ENCODE data around the gene SH3BGRL3. TPM values are rescaled to one million over a fixed set of nuclear protein-coding genes. Genes with fewer than 3 reads are reported as not detected.
"Not testable (repeated sequence)": the region's sequence is repeated elsewhere in the genome, so short reads cannot be mapped to it uniquely, and the experiment has no call there.

Gene SH3BGRL3
- polyA plus RNA-seq, 1 donor from 2014 or later = 12.8 TPM

DNA sequence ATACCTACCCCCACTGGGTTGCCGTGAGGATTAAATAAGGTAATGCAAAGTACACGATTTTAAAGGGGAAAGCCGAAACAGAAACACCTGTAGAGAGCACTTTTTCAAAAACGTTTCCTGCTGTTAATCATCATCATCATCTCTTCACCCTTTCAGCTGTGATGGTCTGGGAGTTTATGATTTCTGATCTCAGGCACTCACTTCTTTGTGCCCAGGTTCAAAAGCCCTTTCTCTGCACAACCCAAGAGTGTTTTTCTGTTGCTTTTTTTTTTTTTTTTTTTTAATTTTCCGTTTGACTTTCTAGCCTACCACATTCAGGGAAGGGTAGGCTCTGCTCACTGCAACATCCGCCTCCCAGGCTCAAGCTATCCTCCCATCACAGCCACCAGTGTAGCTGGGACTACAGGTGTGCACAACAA, 27.5 kb downstream of the SH3BGRL3 start:
- H2AFZ ChIP-seq (ENCODE audit: low read depth, low read length) = no peak overlapping the region
- no peaks in the 10 kb centered on the region for H3K9me2 ChIP-seq (ENCODE audit: insufficient read depth, low read length)
- peaks cover 12% of the 10 kb centered on the region for H3K79me2 ChIP-seq (replicated peaks; ENCODE audit: insufficient read depth, low read length)
- H3K36me3 ChIP-seq (ENCODE audit: insufficient read depth, low read length) = no peaks in the 10 kb centered on the region
- H3K9ac ChIP-seq (ENCODE audit: low read length) = no peak overlapping the region
- no peak overlapping the region for H3K4me3 ChIP-seq (ENCODE audit: low read length)
- H3K4me2 ChIP-seq (ENCODE audit: low read length) = no peak overlapping the region
- H3K27me3 ChIP-seq (ENCODE audit: insufficient read depth, low read depth, low read length) = no peaks in the 10 kb centered on the region
- no peak for TF ChIP-seq TAF1 (IDR thresholded peaks at IDR 0.05; ENCODE audit: low read depth)
- TF ChIP-seq, protein P1, sequence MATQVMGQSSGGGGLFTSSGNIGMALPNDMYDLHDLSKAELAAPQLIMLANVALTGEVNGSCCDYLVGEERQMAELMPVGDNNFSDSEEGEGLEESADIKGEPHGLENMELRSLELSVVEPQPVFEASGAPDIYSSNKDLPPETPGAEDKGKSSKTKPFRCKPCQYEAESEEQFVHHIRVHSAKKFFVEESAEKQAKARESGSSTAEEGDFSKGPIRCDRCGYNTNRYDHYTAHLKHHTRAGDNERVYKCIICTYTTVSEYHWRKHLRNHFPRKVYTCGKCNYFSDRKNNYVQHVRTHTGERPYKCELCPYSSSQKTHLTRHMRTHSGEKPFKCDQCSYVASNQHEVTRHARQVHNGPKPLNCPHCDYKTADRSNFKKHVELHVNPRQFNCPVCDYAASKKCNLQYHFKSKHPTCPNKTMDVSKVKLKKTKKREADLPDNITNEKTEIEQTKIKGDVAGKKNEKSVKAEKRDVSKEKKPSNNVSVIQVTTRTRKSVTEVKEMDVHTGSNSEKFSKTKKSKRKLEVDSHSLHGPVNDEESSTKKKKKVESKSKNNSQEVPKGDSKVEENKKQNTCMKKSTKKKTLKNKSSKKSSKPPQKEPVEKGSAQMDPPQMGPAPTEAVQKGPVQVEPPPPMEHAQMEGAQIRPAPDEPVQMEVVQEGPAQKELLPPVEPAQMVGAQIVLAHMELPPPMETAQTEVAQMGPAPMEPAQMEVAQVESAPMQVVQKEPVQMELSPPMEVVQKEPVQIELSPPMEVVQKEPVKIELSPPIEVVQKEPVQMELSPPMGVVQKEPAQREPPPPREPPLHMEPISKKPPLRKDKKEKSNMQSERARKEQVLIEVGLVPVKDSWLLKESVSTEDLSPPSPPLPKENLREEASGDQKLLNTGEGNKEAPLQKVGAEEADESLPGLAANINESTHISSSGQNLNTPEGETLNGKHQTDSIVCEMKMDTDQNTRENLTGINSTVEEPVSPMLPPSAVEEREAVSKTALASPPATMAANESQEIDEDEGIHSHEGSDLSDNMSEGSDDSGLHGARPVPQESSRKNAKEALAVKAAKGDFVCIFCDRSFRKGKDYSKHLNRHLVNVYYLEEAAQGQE (IDR thresholded peaks at IDR 0.05; ENCODE audit: borderline replicate concordance) = no peak
- TF ChIP-seq POLR2AphosphoS5 (IDR thresholded peaks at IDR 0.05) = no peak
- no peak for TF ChIP-seq MXI1 (conservative IDR thresholded peaks at IDR 0.05; ENCODE audit: poor library complexity, severe bottlenecking)
- TF ChIP-seq CTCF (IDR thresholded peaks at IDR 0.05; ENCODE audit: poor library complexity, severe bottlenecking) = no peak
- no peak for TF ChIP-seq SMC3 (conservative IDR thresholded peaks at IDR 0.05; ENCODE audit: poor library complexity)
- no peak for TF ChIP-seq RAD21 (conservative IDR thresholded peaks at IDR 0.05)
- H3F3A ChIP-seq (ENCODE audit: insufficient read depth, low read length, poor library complexity, severe bottlenecking) = no peaks in the 10 kb centered on the region
- no peaks in the 10 kb centered on the region for H3K9me3 ChIP-seq (ENCODE audit: low read length)
- no peak overlapping the region for H3K27ac ChIP-seq (ENCODE audit: low read length)
- no peaks in the 10 kb centered on the region for H4K20me1 ChIP-seq (ENCODE audit: insufficient read depth)

GRCh38 chr1:26307966-26308899, 28.3 kb downstream of the SH3BGRL3 start:
- not testable (repeated sequence) for H2AFZ ChIP-seq (ENCODE audit: low read depth, low read length); H3K27ac ChIP-seq (ENCODE audit: low read length); H3K27me3 ChIP-seq (ENCODE audit: insufficient read depth, low read depth, low read length); H3K4me3 ChIP-seq (ENCODE audit: low read length); H3F3A ChIP-seq (ENCODE audit: insufficient read depth, low read length, poor library complexity, severe bottlenecking); H3K9me3 ChIP-seq (ENCODE audit: low read length); H4K20me1 ChIP-seq (ENCODE audit: insufficient read depth); H3K9ac ChIP-seq (ENCODE audit: low read length); H3K4me2 ChIP-seq (ENCODE audit: low read length); H3K9me2 ChIP-seq (ENCODE audit: insufficient read depth, low read length); H3K36me3 ChIP-seq (ENCODE audit: insufficient read depth, low read length)
- H3K79me2 ChIP-seq (replicated peaks; ENCODE audit: insufficient read depth, low read length) = peaks cover 12% of the 10 kb centered on the region

DNA sequence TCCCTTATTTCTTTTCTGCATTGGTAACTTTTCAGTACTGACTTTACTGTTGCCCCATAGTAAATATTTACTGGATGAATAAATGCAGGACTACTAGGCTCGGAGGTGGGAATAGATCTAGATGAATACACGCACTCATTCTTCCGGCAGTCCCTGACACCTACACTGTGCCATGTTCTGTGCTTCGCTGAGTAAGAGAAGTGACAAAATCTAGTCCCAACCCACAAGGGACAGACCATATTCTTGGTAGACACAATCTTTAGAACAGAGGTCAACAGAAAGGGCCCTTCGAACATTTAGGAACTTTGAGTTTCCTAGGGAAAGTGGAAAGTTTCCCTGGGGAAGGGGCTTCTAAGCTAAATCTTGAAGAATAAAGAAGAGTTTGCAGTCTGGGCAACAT, 34.6 kb downstream of the SH3BGRL3 start:
- Histone ChIP-seq H3K27me3 (ENCODE audit: insufficient read depth, low read depth, low read length) (no peaks in the 10 kb centered on the region), H4K20me1 (ENCODE audit: insufficient read depth) (no peaks in the 10 kb centered on the region), H3K9ac (ENCODE audit: low read length) (no peak overlapping the region), H3K79me2 (replicated peaks; ENCODE audit: insufficient read depth, low read length) (no peaks in the 10 kb centered on the region), H2AFZ (ENCODE audit: low read depth, low read length) (no peak overlapping the region), H3K36me3 (ENCODE audit: insufficient read depth, low read length) (no peaks in the 10 kb centered on the region), H3K27ac (ENCODE audit: low read length) (no peak overlapping the region), H3K4me3 (ENCODE audit: low read length) (no peak overlapping the region), H3K9me3 (ENCODE audit: low read length) (no peaks in the 10 kb centered on the region), H3K4me2 (ENCODE audit: low read length) (no peak overlapping the region), H3F3A (ENCODE audit: insufficient read depth, low read length, poor library complexity, severe bottlenecking) (no peaks in the 10 kb centered on the region), H3K9me2 (ENCODE audit: insufficient read depth, low read length) (no peaks in the 10 kb centered on the region)
- TF ChIP-seq POLR2AphosphoS5 (IDR thresholded peaks at IDR 0.05) = no peak
- no peak for TF ChIP-seq TAF1 (IDR thresholded peaks at IDR 0.05; ENCODE audit: low read depth)
- no peak for TF ChIP-seq EP300 (conservative IDR thresholded peaks at IDR 0.05; ENCODE audit: poor library complexity, severe bottlenecking)
- TF ChIP-seq EZH2 (IDR thresholded peaks at IDR 0.05; ENCODE audit: borderline replicate concordance, insufficient read depth, low read length, poor library complexity, severe bottlenecking) = no peak
- no peak for TF ChIP-seq SMC3 (conservative IDR thresholded peaks at IDR 0.05; ENCODE audit: poor library complexity)
- TF ChIP-seq, protein P1 (IDR thresholded peaks at IDR 0.05; ENCODE audit: borderline replicate concordance) = no peak
- TF ChIP-seq RAD21 (conservative IDR thresholded peaks at IDR 0.05) = no peak
- no peak for TF ChIP-seq CTCF (IDR thresholded peaks at IDR 0.05; ENCODE audit: poor library complexity, severe bottlenecking)
- TF ChIP-seq MXI1 (conservative IDR thresholded peaks at IDR 0.05; ENCODE audit: poor library complexity, severe bottlenecking) = no peak
